ENCODE measurements around the gene BAHCC1. TPM values are rescaled to one million over a fixed set of nuclear protein-coding genes. Genes with fewer than 3 reads are reported as not detected.
"Not testable (repeated sequence)": the region's sequence is repeated elsewhere in the genome, so short reads cannot be mapped to it uniquely, and the experiment has no call there.

Gene BAHCC1
- total RNA-seq, 2 donors from 2014 or later, result 5.8 to 12.7 TPM

DNA sequence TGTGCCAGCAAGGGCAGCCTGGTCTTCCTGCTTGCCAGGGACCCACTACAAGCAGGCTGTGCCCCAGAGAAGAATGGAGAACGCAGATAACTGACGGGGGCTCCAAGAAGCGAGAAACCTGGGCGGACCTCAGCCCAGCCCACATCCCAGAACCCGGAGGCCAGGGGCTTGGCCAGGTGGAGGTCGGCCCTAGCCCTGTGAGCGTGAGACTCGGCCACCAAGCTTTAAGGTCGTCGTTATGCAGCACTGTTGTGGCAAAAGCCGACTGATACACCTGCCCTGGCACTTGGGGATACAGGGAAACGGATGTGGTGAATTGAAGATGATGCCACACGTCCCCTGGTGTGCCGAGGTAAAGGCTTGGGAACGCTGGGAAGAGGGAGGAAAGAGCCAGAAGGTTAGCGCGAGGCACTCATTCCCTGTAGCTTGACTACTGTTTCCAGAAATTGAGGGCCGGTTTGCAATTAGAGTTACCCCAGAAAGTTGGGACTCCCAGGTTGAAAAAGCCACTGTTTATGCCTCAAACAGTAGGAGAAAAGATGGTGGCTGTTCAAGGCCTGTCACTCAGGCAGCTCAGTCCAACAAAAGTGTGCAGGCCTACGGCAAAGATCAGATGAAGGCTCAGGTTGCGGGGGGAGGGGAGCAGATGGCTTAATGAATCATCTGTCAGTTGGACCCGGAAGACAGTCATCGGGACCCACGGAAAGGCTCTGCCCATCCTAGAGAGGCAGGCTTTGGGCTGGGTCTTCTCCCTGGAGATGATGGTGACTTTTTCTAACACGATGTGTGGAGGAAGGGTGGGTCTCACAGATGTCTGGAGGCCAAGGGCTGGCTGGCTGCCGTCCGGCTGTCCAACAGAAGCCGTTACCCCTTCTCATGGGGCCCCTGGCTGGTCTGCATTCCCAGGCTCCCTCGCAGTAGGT is 45.6 kb upstream of the BAHCC1 start:
- Histone ChIP-seq H3K27me3 (no peaks in the 10 kb centered on the region), H3K4me3 (no peak overlapping the region), H3K36me3 (no peaks in the 10 kb centered on the region), H3K27ac (peak overlapping the region in 1 of 2 donors; percentile 23), H3K4me1 (peaks cover 0 to 15% of the 10 kb centered on the region in 2 donors), H3K9me3 (no peaks in the 10 kb centered on the region)
- TF ChIP-seq, protein P1, sequence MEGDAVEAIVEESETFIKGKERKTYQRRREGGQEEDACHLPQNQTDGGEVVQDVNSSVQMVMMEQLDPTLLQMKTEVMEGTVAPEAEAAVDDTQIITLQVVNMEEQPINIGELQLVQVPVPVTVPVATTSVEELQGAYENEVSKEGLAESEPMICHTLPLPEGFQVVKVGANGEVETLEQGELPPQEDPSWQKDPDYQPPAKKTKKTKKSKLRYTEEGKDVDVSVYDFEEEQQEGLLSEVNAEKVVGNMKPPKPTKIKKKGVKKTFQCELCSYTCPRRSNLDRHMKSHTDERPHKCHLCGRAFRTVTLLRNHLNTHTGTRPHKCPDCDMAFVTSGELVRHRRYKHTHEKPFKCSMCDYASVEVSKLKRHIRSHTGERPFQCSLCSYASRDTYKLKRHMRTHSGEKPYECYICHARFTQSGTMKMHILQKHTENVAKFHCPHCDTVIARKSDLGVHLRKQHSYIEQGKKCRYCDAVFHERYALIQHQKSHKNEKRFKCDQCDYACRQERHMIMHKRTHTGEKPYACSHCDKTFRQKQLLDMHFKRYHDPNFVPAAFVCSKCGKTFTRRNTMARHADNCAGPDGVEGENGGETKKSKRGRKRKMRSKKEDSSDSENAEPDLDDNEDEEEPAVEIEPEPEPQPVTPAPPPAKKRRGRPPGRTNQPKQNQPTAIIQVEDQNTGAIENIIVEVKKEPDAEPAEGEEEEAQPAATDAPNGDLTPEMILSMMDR (IDR thresholded peaks at IDR 0.05), result no peak
- no peak for DNase-seq (ENCODE audit: low spot score)

DNA sequence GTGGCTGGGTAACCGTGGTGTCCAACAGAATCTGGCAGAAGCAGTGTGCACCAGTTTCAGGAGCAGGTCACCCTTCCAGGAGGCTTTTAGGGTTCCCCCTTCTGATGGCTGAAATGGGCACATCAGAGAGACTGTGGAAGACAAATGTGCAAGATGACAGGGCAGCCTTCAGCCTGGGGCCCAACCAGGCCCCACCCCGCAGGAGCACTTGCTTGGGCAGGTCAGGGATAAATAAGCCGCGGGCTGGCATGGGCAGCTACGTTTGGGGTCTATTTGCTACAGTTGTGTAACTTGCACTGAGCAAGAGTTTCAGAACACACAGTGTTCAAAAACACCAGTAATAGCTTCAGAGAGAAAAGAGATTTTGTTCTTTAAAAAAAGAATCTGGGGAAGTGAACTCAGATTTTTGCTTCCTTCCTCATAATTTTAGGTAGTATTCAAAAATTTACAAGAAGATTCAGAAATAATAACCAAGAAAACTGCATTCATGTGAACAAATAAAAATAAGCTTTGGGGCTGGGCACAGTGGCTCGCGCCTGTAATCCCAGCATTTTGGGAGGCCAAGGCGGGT is 44.9 kb upstream of the BAHCC1 start:
- Histone ChIP-seq H3K36me3 (no peaks in the 10 kb centered on the region), H3K4me1 (peaks cover 0 to 8% of the 10 kb centered on the region in 2 donors), H3K27ac (peak overlapping the region in 1 of 2 donors; percentile 23), H3K4me3 (no peak overlapping the region), H3K27me3 (no peaks in the 10 kb centered on the region), H3K9me3 (no peaks in the 10 kb centered on the region)
- DNase-seq (ENCODE audit: low spot score), result no peak
- TF ChIP-seq, protein P1 (IDR thresholded peaks at IDR 0.05), result no peak

DNA sequence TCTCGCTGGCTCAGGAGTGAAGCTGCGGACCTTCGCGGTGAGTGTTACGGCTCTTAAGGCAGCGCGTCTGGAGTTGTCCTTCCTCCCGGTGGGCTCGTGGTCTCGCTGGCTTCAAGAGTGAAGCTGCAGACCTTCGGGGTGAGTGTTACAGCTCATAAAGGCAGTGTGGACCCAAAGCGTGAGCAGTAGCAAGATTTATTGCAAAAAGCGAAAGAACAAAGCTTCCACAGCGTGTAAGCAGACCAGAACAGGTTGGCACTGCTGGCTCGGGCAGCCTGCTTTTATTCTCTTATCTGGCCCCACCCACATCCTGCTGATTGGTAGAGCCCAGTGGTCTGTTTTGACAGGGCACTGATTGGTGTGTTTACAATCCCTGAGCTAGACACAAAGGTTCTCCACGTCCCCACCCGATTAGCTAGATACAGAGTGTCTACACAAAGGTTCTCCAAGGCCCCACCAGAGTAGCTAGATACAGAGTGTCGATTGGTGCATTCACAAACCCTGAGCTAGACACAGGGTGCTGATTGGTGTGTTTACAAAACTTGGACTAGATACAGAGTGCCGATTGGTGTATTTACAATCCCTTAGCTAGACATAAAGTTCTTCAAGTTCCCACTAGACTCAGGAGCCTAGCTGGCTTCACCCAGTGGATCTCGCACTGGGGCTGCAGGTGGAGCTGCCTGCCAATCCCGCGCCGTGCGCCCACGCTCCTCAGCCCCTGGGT is 43.8 kb upstream of the BAHCC1 start:
- not testable (repeated sequence) for H3K27me3 ChIP-seq; H3K27ac ChIP-seq; H3K9me3 ChIP-seq; DNase-seq (ENCODE audit: low spot score); H3K36me3 ChIP-seq; H3K4me3 ChIP-seq; H3K4me1 ChIP-seq

GRCh38 chr17:81352056-81352455 is 43.2 kb upstream of the BAHCC1 start:
- H3K36me3 ChIP-seq; DNase-seq (ENCODE audit: low spot score); H3K4me3 ChIP-seq; H3K27ac ChIP-seq; H3K4me1 ChIP-seq; H3K9me3 ChIP-seq; H3K27me3 ChIP-seq: not testable (repeated sequence)

DNA sequence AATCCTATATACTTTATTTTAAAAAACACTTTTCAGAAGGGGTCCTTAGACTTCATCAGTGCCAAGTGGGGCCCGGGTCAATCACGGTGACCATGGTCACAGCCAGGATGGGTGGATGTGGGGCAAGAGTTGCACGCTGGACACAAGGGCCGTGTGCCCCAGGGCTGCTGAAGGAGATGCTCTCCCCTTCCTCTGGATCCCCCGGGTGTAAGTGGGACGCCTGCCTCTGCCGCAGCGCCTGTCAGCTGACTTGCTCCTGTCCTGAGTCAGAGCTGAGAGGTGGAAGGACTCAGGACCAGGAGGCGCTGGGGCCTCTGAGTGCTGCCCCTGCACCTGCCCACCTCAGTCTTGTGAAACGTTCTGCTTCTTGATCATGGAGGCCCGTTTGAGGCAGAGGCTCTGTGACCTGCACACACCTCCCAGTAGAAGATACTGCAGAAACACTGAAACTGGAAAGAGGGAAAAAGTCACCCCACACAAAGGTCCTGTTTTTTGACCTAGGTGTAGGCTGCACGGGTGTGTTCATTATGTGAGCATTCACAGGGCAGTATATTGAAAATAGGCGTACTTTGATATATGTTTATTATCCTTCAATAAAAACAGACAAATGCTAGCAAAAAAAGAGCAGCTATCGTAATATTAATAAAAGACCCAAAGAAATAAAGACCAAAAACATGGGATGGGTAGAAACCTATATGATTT is 40.9 kb upstream of the BAHCC1 start:
- H3K27me3 ChIP-seq, result no peaks in the 10 kb centered on the region
- TF ChIP-seq, protein P1 (IDR thresholded peaks at IDR 0.05), result no peak
- H3K27ac ChIP-seq, result no peak overlapping the region
- H3K9me3 ChIP-seq, result no peaks in the 10 kb centered on the region
- no peak overlapping the region for H3K4me3 ChIP-seq
- DNase-seq (ENCODE audit: low spot score), result no peak
- H3K36me3 ChIP-seq, result no peaks in the 10 kb centered on the region
- H3K4me1 ChIP-seq, result no peaks in the 10 kb centered on the region

GRCh38 chr17:81354954-81355347 is 40.3 kb upstream of the BAHCC1 start:
- TF ChIP-seq, protein P1 (IDR thresholded peaks at IDR 0.05), result no peak
- DNase-seq (ENCODE audit: low spot score), result no peak
- no peaks in the 10 kb centered on the region for H3K36me3 ChIP-seq
- no peaks in the 10 kb centered on the region for H3K4me1 ChIP-seq
- no peaks in the 10 kb centered on the region for H3K27me3 ChIP-seq
- no peaks in the 10 kb centered on the region for H3K9me3 ChIP-seq
- H3K4me3 ChIP-seq, result no peak overlapping the region
- no peak overlapping the region for H3K27ac ChIP-seq
